HG02763 (cell line): ENCODE data around the gene PARD3B.

Experiments used
- ATAC-seq: cut with Tn5 transposase; IDR thresholded peaks from one replicate; pipeline ENCODE4 v1.9.1; 2021; ENCODE audit warnings: mild to moderate bottlenecking, moderate library complexity; ENCODE audit not compliant: unreplicated experiment

Gene PARD3B

DNA sequence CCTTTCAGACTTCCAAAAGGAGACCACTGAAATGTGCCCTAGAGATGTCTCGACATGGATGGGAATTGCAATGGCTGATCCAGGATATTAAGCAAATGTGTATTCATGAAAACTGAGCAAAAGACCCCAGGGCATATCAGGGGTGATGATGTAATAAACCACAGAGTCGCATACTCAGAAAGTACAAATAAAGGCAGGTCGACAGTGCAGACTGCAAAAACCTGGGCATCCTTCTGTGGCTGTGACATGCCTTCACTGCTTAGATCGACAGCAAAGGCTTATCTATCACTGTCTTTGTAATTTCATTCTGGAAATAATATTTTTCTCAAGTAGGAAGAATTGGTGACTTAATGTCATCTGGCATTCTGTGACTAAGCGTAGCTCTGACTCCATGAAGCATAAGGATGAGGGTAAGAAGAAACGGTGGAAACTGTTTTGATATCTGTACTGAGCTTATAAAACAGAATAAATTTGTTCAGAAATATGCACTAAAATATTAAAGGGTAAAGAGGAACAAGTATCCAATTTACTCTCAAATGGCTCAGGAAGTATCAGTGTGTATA, 1021.4 kb downstream of the PARD3B start:
- no peak for ATAC-seq

DNA sequence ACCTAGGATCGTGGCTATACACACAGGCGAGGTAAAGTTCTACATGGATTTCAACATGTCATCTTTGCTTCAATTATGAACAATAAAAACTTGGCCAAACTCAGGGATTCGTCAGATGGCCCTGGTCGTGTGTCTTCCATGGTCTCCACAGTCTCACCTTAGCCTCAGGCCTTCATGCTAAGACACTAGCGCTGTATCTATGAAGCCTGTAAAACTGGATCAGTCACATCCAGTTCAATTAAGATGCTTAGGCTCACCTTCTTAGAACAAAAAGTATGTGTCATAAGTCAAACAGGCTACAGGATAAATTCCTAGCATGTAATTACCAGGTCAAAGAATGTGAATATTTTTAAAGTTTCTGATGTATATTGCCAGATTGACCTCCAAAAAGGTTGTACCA, 1023.3 kb downstream of the PARD3B start:
- no peak for ATAC-seq

GRCh38 chr2:205570648-205571047, 1025.4 kb downstream of the PARD3B start:
- ATAC-seq, result no peak

DNA sequence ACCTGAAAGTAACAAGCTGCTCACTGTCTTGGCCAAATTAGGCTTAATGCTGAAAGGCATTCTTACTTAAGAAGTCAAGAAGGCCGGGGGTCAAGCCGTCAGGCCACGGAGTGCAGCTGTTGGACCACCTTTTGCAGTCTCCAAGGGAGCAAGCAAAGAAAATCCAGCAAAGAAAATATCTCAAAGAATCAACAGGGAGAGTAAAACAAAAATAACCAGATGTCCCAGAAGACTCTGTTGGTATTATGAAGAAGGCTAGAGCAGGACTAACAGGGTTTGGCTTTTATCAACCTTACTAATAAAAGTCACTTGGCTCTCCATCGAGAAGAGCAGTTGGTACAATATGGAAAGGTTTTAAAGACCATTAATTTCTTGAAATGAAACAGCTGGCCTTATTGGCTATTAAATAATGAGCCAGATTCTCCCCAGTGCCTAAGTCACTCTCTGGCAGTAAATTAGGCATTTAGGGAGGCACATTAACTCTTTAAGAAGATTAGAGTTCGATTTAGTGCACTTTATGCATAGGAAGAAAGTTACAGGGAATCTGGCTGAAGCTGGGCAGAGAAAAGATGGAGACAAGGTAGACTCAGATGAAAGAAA, 1026.2 kb downstream of the PARD3B start:
- ATAC-seq, result no peak

GRCh38 chr2:205574001-205574400, 1028.7 kb downstream of the PARD3B start:
- ATAC-seq, result no peak

DNA sequence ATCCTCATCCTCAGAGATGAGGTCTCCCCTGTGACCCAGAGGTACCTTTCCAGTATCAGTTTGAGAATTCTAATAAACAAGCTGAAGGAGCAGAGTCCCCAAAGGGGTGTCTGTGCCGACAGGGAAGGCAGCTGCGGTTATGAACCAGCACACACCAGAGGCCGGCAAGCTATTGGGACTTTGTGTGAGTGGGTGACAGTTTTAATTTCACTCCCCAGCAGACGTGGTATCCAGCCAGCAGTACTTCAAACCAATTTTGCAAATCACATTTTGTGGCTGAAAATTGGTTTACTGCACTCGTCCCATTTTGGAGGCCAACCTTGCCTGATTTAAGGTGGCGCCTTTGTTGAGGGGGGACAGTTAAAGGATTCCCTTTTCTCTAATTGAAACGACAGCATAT, 1034.1 kb downstream of the PARD3B start:
- no peak for ATAC-seq

- ATAC-seq, result no peak
These were observed 1035.1 kb downstream of the PARD3B start for GRCh38 chr2:205580212-205580987.

- no peak for ATAC-seq
These were observed 1037.1 kb downstream of the PARD3B start for GRCh38 chr2:205582366-205582765.

- no peak for ATAC-seq
These were observed 1040.4 kb downstream of the PARD3B start for GRCh38 chr2:205585449-205586383.

DNA sequence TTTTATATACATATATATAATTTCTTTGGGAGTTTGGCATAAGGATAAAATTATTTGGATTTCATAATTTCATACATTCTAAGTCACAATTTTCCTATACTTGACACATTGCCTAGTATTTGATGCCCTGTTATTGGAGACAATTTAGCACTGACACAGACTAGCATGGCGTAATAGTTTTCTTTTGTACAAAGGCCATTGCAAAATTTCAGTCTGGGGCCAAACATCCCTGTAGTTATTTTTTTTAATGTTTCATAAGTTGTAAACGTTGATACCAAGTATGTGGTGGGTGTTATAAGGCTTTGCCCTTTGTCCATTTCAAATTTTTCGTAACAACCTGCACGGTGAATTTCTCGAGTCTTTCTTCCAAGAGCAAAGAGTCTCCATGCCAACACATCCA, 1041.4 kb downstream of the PARD3B start:
- ATAC-seq, result no peak

DNA sequence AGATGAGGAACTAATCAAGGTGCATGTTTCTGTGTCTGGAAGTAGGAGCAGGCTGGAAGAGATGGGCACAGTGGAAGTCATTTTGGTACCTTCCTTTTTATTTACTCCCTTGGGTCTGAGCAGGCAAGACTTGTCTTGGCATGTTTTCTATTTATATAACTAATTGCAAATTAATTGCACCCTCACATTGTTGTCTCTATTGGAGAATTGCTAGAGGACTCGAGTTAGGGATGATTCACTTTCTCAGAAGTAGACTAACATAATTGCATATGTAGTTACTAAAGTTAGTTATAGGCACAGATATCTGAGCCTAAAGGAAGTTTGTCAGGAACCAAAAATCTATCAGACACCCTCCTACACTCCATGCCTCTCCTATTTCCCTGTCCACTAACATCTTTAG, 1044.2 kb downstream of the PARD3B start:
- no peak for ATAC-seq

GRCh38 chr2:205590759-205591158, 1045.5 kb downstream of the PARD3B start:
- ATAC-seq, result no peak

DNA sequence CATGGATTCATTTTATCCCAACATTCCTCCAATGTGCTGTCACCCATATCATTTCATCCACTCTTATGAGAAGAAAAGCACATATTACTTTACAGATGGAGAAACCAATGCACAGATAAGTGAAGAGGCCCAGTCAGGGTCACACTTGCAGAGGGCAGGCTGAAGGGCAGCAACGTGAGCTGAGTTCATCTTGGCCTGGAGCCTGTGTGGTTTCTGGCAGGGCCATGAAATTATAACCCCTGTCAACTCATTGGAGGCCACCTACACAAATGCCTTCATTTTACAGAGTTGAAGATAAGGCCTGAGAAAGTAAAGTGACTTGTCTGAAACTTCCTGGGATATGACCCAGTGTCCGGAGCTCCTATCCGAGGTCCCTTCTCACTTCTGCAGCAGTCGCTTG, 1048.6 kb downstream of the PARD3B start:
- no peak for ATAC-seq

DNA sequence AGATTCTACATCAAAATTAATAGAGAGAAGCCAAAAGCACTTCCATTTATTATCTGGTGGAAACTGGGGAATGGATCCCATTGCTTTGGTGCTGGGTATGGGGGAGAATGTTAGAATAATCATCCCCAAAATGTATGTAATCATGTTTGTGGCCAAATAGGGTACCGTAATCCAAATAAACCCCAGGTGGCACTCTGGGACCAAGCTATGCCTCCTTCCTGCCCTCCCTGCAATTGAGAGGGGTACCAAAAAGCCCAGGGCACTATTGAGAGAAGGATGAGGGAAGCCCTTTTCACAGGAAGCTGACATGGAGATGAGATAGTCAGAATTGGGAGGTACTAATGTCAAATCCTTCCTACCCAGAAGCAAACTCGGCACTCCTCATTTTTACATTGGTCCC, 1051.3 kb downstream of the PARD3B start:
- no peak for ATAC-seq

GRCh38 chr2:205605638-205606304, 1060.5 kb downstream of the PARD3B start:
- ATAC-seq, result no peak

DNA sequence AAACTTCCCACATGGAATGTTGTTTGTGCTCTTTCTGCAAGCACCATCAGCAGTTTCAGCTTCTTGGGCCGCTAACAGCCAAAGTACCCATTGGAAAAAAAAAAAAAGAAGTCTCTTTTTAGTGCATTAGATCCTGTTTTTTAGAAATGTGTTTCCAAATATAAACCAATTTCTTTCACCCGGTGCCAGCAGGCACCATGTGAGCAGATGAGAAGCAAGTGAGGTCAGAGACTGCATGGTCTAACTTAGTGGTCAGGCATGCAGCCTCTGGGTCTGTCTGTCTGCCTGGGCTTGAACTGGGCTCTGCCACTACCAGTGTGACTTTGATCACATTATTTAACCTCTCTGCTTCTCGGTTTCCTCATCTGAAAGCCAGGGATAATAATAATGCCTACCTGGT, 1061.9 kb downstream of the PARD3B start:
- ATAC-seq, result no peak

DNA sequence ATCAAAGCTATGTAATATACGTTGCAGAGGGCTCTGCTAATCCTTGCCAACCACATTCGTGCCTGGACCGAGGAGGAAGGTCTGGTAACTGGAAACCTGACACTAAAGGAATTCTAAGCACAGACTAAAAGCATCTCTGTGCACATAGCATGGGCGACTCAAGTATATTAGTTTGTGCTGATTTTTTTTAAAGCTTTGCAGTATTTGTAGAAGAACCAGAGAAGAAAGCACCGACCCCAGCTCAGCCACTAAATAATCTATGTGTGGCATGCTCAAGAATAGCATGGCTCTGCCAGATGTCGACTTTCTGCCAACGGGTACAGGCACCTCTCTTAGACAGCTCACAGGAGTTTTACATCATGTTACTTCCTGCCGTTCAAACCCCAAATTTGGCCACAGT, 1063.8 kb downstream of the PARD3B start:
- ATAC-seq, result no peak

DNA sequence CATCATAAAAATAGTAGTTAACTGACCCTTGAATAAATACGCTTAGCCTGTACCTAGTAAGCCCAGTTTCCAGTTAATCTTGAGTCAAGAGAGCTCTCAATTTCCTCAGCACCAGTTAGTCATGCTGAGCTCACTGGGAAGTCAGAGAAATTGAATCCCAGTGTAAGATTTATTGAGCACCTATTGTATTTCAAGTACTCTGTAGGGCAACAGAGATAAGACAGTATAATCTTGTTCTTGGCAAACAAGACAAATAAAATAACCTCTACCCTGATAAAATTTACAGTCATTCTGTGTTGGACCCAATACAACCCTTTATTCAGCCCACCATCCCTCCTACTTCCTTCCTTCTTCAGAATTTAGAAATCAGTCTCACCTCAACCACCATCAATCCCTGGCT, 1065.2 kb downstream of the PARD3B start:
- no peak for ATAC-seq

GRCh38 chr2:205612636-205613035, 1067.4 kb downstream of the PARD3B start:
- no peak for ATAC-seq

GRCh38 chr2:205613970-205614559, 1068.8 kb downstream of the PARD3B start:
- no peak for ATAC-seq
